Urothelium cell line (cell line): Measurements from ENCODE around the gene RENBP.

Experiments used
- DNase-seq: peaks from one replicate; pipeline ENCODE4 v3.0.0; 2011; ENCODE audit warnings: low spot score, mixed read lengths
- FAIRE-seq: peaks from 2 replicates; lab custom pipeline; 2011; peaks lifted over from hg19 to GRCh38; lab: Jason Lieb, UNC

Gene RENBP

GRCh38 chrX:153903238-153903980 is 41.0 kb downstream of the RENBP start:
- FAIRE-seq (no peak), DNase-seq (no peak)

GRCh38 chrX:153902385-153902784 is 42.1 kb downstream of the RENBP start:
- DNase-seq, result no peak
- no peak for FAIRE-seq

- DNase-seq (no peak), FAIRE-seq (no peak)
These were observed 42.7 kb downstream of the RENBP start for GRCh38 chrX:153901753-153902140.

- DNase-seq (peak; percentile 84), FAIRE-seq (peak; percentile 96)
These were observed 43.4 kb downstream of the RENBP start for GRCh38 chrX:153900831-153901752.

- FAIRE-seq, result no peak
- DNase-seq, result no peak
These were observed 46.5 kb downstream of the RENBP start for GRCh38 chrX:153897899-153898298.

- DNase-seq (no peak), FAIRE-seq (no peak)
These were observed 55.3 kb downstream of the RENBP start for GRCh38 chrX:153889123-153889522.

GRCh38 chrX:153888344-153888743 is 56.1 kb downstream of the RENBP start:
- DNase-seq (no peak), FAIRE-seq (no peak)

- DNase-seq (no peak), FAIRE-seq (no peak)
These were observed 57.1 kb downstream of the RENBP start for GRCh38 chrX:153887385-153887784.

GRCh38 chrX:153886915-153887314 is 57.5 kb downstream of the RENBP start:
- FAIRE-seq (no peak), DNase-seq (no peak)

GRCh38 chrX:153885968-153886903 is 58.2 kb downstream of the RENBP start, which contains the start of gene L1CAM:
Gene L1CAM (minus strand): TSS chrX:153886173. CDS start chrX:153875836, 10,337 bp downstream.
- FAIRE-seq (no peak), DNase-seq (peak; percentile 70)
